Heart right ventricle (tissue), 16 donors: Measurements from ENCODE around the gene EVC. TPM values are rescaled to one million over a fixed set of nuclear protein-coding genes. Genes with fewer than 3 reads are reported as not detected.
A peak's percentile ranks its signal among the peaks of the same experiment; 100 is the strongest.

ENCODE experiments used
- ATAC-seq, 8 donors: fragments of 200-7000 bp; cut with Tn5 transposase; one replicate each; pipeline ENCODE4 v1.9.1; 2020; ENCODE audit warnings: mild to moderate bottlenecking in 8 of 8, moderate library complexity in 8 of 8, moderate number of reproducible peaks in 1 of 8
- DNase-seq, 2 donors: peaks; one replicate each; pipeline ENCODE4 v3.0.0-alpha.2; 2020
- H3K27ac ChIP-seq, 10 donors: fragments of 200-600 bp; sonication (generic) in 2 of 10; one replicate each; pipeline versions ENCODE4 v1.5.0 to v1.8.0; 2020 to 2022; ENCODE audit warnings: mild to moderate bottlenecking in 3 of 10
- H3K27me3 ChIP-seq, 7 donors: fragments of 200-600 bp; one replicate each; pipeline ENCODE4 v1.8.0; 2021 to 2022; ENCODE audit warnings: mild to moderate bottlenecking in 2 of 7
- H3K36me3 ChIP-seq, 9 donors: fragments of 200-600 bp; sonication (generic) in 1 of 9; one replicate each; pipeline versions ENCODE4 v1.5.0 to v1.8.0; 2020 to 2022; ENCODE audit warnings: mild to moderate bottlenecking in 2 of 9
- H3K4me1 ChIP-seq, 9 donors: fragments of 200-600 bp; sonication (generic) in 1 of 9; one replicate each; pipeline versions ENCODE4 v1.5.0 to v1.8.0; 2020 to 2022; ENCODE audit warnings: mild to moderate bottlenecking in 4 of 9
- H3K4me3 ChIP-seq, 10 donors: fragments of 200-600 bp; sonication (generic) in 2 of 10; one replicate each; pipeline versions ENCODE4 v1.5.0 to v1.8.0; 2020 to 2022; ENCODE audit warnings: mild to moderate bottlenecking in 7 of 10, moderate library complexity in 2 of 10
- H3K9me3 ChIP-seq, 11 donors: fragments of 200-600 bp in 10 of 11; sonication (generic) in 2 of 11; one replicate each; pipeline versions ENCODE4 v1.5.0 to v1.8.0; 2013 to 2022; ENCODE audit warnings: mild to moderate bottlenecking in 2 of 11, control low read depth in 1 of 11, moderate library complexity in 1 of 11
- CTCF ChIP-seq, 9 donors: fragments of 200-600 bp; sonication (generic) in 2 of 9; IDR thresholded peaks; one replicate each; pipeline versions ENCODE4 v1.5.0 to v1.8.0; 2021 to 2022; ENCODE audit warnings: antibody characterized with exemption in 9 of 9, mild to moderate bottlenecking in 5 of 9, moderate library complexity in 1 of 9
- WGBS, 2 donors: extraction: QIAGEN DNeasy Blood & Tissue Kit; methylation state at CpG; one replicate each; pipeline ENCODE4 v1.1.7; 2013; ENCODE audit warnings: inconsistent platforms in 1 of 2; 5-methylcytosine and 5-hydroxymethylcytosine counted together
- intact Hi-C, 10 donors: fragments of 100-400 bp; cut with DNase I; formaldehyde crosslinking; loops; one replicate each; pipeline versions ENCODE4 v1.11.1 to v1.14.2; 2022
- polyA plus RNA-seq, 2 donors: library from polyadenylated mRNA; stranded (reverse); fragments of 200-250 nt; gene quantifications; one replicate each; pipeline ENCODE4 v1.2.3, GENCODE V29; 2013
- total RNA-seq, 10 donors: library from RNA; stranded (reverse); fragmentation: NEBNext Ultra II Directional in 3 of 10; extraction: Animal tissue kit (Norgen Biotek cat#: 25700) in 3 of 10; gene quantifications; one replicate each; pipeline versions ENCODE4 v1.2.1 to v1.2.4, GENCODE V29; 2021 to 2023
- donor health status: Arrhythmogenic right ventricular cardiomyopathy.
- donor health status: ischemic (EF 13 %, LVEDD 7.1; RV severe dilation, severe dysfunction).
- donor health status: healthy with polysubstance abuse.
- donor health status: DM: no; HTN: yes; CAD: no.
- donor health status: DM: no; HTN: no; CAD: no.
- donor health status: ischemic (EF 25% LVEDD 6.9; RV normal size, moderate dysfunction).
- donor health status: ischemic (EF 25% LVEDD 5.7; RV mildly dilated, moderate dysfunction).
- donor health status: healthy.
- donor health status: DM: yes; HTN: yes; CAD: no.
- donor health status: Ischemic cardiomyopathy.
- donor health status: ischemic (EF 35%, LVEDD 5.7; RV mildly dilated, moderate dysfunction).
- donor health status: nonischemic (EF 11% LVEDD 7.7; RV severe dilation, severe dysfunction).
- donor health status: DM: yes; HTN: yes; CAD: no.
- donor health status: PGD.
- donor health status: ischemic (EF 29% LVEDD 5.4; RV normal size, mild dysfunction).
- donor health status: nonischemic (EF 23%, LVEDD 6.1; RV moderate dilation, normal function).

Gene EVC
- total and polyA plus RNA-seq, 12 donors = 0.97 to 7.5 (median 4.8) TPM

GRCh38 chr4:5784960-5785611 lies 74.1 kb downstream of the EVC start:
- intact Hi-C loops = loop anchor here in 1 of 10 donors (10.0 kb wide), 1 partner anchor 1300 kb away; no protein-coding TSS in a partner anchor
- DNase-seq (no peak), ATAC-seq (peak in 7 of 8 donors; percentile 41 to 82 (median 61))
- H3K27ac ChIP-seq = peak overlapping the region in 5 of 10 donors; percentile 19 to 50 (median 46)
- peaks cover 0 to 7% (median 0%) of the 10 kb centered on the region in 9 donors for H3K4me1 ChIP-seq
- no peak overlapping the region for H3K4me3 ChIP-seq
- 77 to 80% methylated on average over 9 of the region's 9 CpGs for WGBS, 2 donors
- peaks cover 0 to 21% (median 0%) of the 10 kb centered on the region in 9 donors for H3K36me3 ChIP-seq
- H3K9me3 ChIP-seq = no peaks in the 10 kb centered on the region
- no peak for TF ChIP-seq CTCF (IDR thresholded peaks at IDR 0.05)
- no peaks in the 10 kb centered on the region for H3K27me3 ChIP-seq

- Histone ChIP-seq H3K4me3 (no peak overlapping the region), H3K27me3 (no peaks in the 10 kb centered on the region), H3K9me3 (no peaks in the 10 kb centered on the region), H3K27ac (peak overlapping the region in 5 of 10 donors; percentile 15 to 61 (median 19)), H3K36me3 (peaks cover 0 to 21% (median 0%) of the 10 kb centered on the region in 9 donors), H3K4me1 (peaks cover 0 to 7% (median 0%) of the 10 kb centered on the region in 9 donors)
- 77 to 85% methylated on average over 9 of the region's 9 CpGs for WGBS, 2 donors
- intact Hi-C loops = loop anchor here in 1 of 10 donors (10.0 kb wide), 1 partner anchor 1301 kb away; no protein-coding TSS in a partner anchor
- no peak for TF ChIP-seq CTCF (IDR thresholded peaks at IDR 0.05)
- DNase-seq = no peak
- peak in 6 of 8 donors; percentile 37 to 55 (median 48) for ATAC-seq
These were observed 75.0 kb downstream of the EVC start for GRCh38 chr4:5785806-5786680.

GRCh38 chr4:5787311-5787710 lies 76.3 kb downstream of the EVC start:
- DNase-seq (no peak), ATAC-seq (no peak)
- H3K4me3 ChIP-seq = no peak overlapping the region
- no peaks in the 10 kb centered on the region for H3K27me3 ChIP-seq
- intact Hi-C loops = loop anchor here in 1 of 10 donors (10.0 kb wide), 1 partner anchor 1303 kb away; no protein-coding TSS in a partner anchor
- peaks cover 0 to 21% (median 0%) of the 10 kb centered on the region in 9 donors for H3K36me3 ChIP-seq
- no peak for TF ChIP-seq CTCF (IDR thresholded peaks at IDR 0.05)
- 94 to 97% methylated on average over 8 of the region's 8 CpGs for WGBS, 2 donors
- H3K9me3 ChIP-seq = no peaks in the 10 kb centered on the region
- peaks cover 0 to 7% (median 0%) of the 10 kb centered on the region in 9 donors for H3K4me1 ChIP-seq
- H3K27ac ChIP-seq = peak overlapping the region in 2 of 10 donors; percentile 41 to 61

GRCh38 chr4:5788144-5788543 lies 77.1 kb downstream of the EVC start:
- ATAC-seq (no peak), DNase-seq (no peak)
- intact Hi-C loops = loop anchor here in 1 of 10 donors (10.0 kb wide), 1 partner anchor 1303 kb away; no protein-coding TSS in a partner anchor
- H3K27me3 ChIP-seq = no peaks in the 10 kb centered on the region
- WGBS, 2 donors = 66% methylated on average over 2 of the region's 2 CpGs
- H3K4me3 ChIP-seq = no peak overlapping the region
- no peaks in the 10 kb centered on the region for H3K9me3 ChIP-seq
- H3K36me3 ChIP-seq = peaks cover 0 to 21% (median 0%) of the 10 kb centered on the region in 9 donors
- H3K4me1 ChIP-seq = peaks cover 0 to 7% (median 0%) of the 10 kb centered on the region in 9 donors
- no peak for TF ChIP-seq CTCF (IDR thresholded peaks at IDR 0.05)
- H3K27ac ChIP-seq = no peak overlapping the region
